ENCODE measurements around the gene MFN2. TPM values are rescaled to one million over a fixed set of nuclear protein-coding genes. Genes with fewer than 3 reads are reported as not detected.

The MFN2 gene
- total and polyA plus RNA-seq, 9 of the 15 experiments (the other 6 are each of a cell fraction or from before 2014, with no cell fraction given), result 10.5 to 158 (median 87.1) TPM

- no peak for TF ChIP-seq FOXA3 (CRISPR knock-in tag; conservative IDR thresholded peaks at IDR 0.05 in 1 of 2, IDR thresholded peaks at IDR 0.05 in 1 of 2)
- no peak for TF ChIP-seq MLLT1 (IDR thresholded peaks at IDR 0.05)
- TF ChIP-seq CTCF (IDR thresholded peaks at IDR 0.05 in 2 of 3, conservative IDR thresholded peaks at IDR 0.05 in 1 of 3; ENCODE audit: insufficient read depth in 2 of 3, low read depth in 1 of 3, low read length in 3 of 3), result peak; percentile 75 to 83 (median 82)
- no peak for TF ChIP-seq POLR2AphosphoS2 (IDR thresholded peaks at IDR 0.05; ENCODE audit: low read length)
- no peak for TF ChIP-seq HMGXB4 (CRISPR knock-in tag; IDR thresholded peaks at IDR 0.05)
- no peak for TF ChIP-seq FIP1L1 (IDR thresholded peaks at IDR 0.05; ENCODE audit: low read depth, low read length, poor library complexity, severe bottlenecking)
- no peak for TF ChIP-seq ZNF584 (CRISPR knock-in tag; IDR thresholded peaks at IDR 0.05; ENCODE audit: low read depth)
- TF ChIP-seq U2AF2 (optimal IDR thresholded peaks at IDR 0.05; ENCODE audit: low read depth, low read length), result no peak
- peak; percentile 73 for TF ChIP-seq ZNF592 (IDR thresholded peaks at IDR 0.05)
- TF ChIP-seq NFXL1 (CRISPR knock-in tag; IDR thresholded peaks at IDR 0.05), result no peak
- no peak for TF ChIP-seq HNRNPL (IDR thresholded peaks at IDR 0.05; ENCODE audit: low read depth, low read length)
- TF ChIP-seq VEZF1 (CRISPR knock-in tag; IDR thresholded peaks at IDR 0.05), result no peak
- no peak for TF ChIP-seq U2AF1 (optimal IDR thresholded peaks at IDR 0.05; ENCODE audit: low read depth, low read length)
These were observed 21.1 kb downstream of the MFN2 start (continued) for GRCh38 chr1:12001249-12001917.
